Stomach smooth muscle (tissue), 2 donors: Measurements from ENCODE around the gene PALD1.

Source experiments
- H3K27ac ChIP-seq: one replicate; pipeline ENCODE4 v1.7.0; 2013; ENCODE audit warnings: mild to moderate bottlenecking, low read length, inconsistent platforms
- H3K27me3 ChIP-seq, 2 donors: one replicate each; pipeline ENCODE4 v1.7.0; 2013; ENCODE audit warnings: low read length in 2 of 2; ENCODE audit not compliant: insufficient read depth in 2 of 2, control insufficient read depth in 1 of 2
- H3K36me3 ChIP-seq, 2 donors: one replicate each; pipeline ENCODE4 v1.7.0; 2013; ENCODE audit warnings: low read length in 2 of 2; ENCODE audit not compliant: control insufficient read depth in 2 of 2, insufficient read depth in 2 of 2
- H3K4me1 ChIP-seq: one replicate; pipeline ENCODE4 v1.7.0; 2013; ENCODE audit warnings: low read length; ENCODE audit not compliant: control insufficient read depth, insufficient read depth
- H3K4me3 ChIP-seq, 2 donors: one replicate each; pipeline ENCODE4 v1.7.0; 2013; ENCODE audit warnings: low read length in 2 of 2
- H3K9ac ChIP-seq, 2 donors: one replicate each; pipeline ENCODE4 v1.7.0; 2013; ENCODE audit warnings: low read length in 2 of 2, mild to moderate bottlenecking in 1 of 2
- H3K9me3 ChIP-seq, 2 donors: one replicate each; pipeline ENCODE4 v1.7.0; 2013; ENCODE audit warnings: low read length in 2 of 2; ENCODE audit not compliant: control insufficient read depth in 2 of 2
- donor health status: healthy.
- donor health status: Pancreatic carcinoma.

PALD1 gene

DNA sequence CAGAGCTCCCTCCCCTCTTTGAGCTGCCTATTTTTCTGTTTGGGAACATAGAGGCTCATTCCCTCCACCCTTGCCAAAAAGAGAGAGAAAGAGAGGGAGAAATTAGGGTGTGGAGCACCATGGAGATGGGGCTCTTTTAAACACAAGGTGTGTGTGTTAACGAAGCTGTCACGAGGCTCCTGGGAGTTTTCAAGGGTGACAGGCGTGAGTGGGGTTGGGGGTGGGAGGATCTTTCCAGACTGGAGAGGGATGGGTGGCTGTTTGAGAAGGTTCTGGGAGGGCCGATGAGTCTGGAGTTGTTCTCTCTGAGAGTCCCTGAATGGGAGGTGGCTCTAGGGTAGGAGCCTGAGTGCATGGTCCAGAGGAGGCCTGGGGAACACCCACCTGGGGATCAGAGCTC lies 45.0 kb downstream of the PALD1 start:
- no peaks in the 10 kb centered on the region for H3K27me3 ChIP-seq
- H3K4me3 ChIP-seq: peak overlapping the region in 1 of 2 donors; percentile 22
- H3K27ac ChIP-seq: peak overlapping the region; percentile 46
- H3K9ac ChIP-seq: no peak overlapping the region
- H3K4me1 ChIP-seq: peaks cover 22% of the 10 kb centered on the region
- H3K9me3 ChIP-seq: no peaks in the 10 kb centered on the region
- peaks cover 11% of the 10 kb centered on the region in 2 donors for H3K36me3 ChIP-seq

DNA sequence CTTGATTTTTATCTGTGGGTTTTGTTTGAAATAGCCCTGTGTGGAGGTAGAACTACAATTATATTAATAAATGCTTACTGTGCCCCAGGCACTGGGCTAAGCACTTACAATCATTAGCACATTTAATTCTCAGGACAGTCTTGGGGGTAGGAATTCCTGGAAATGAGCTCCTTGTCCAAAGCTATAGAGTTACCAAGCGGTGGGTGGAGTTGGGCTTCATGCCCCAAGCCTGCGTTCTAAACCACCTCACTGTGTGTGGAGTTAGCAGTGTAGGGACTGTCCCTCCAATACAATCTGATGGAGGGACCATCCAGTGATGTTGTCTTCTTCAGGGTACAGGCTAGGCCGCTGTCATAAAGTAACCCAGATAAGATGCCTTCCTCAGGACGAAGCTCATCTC lies 49.7 kb downstream of the PALD1 start:
- H3K9ac ChIP-seq: no peak overlapping the region
- H3K27ac ChIP-seq: peak overlapping the region; percentile 31
- H3K4me3 ChIP-seq: no peak overlapping the region
- no peaks in the 10 kb centered on the region for H3K9me3 ChIP-seq
- peaks cover 9% of the 10 kb centered on the region for H3K4me1 ChIP-seq
- peaks cover 23 to 26% of the 10 kb centered on the region in 2 donors for H3K36me3 ChIP-seq
- no peaks in the 10 kb centered on the region for H3K27me3 ChIP-seq

DNA sequence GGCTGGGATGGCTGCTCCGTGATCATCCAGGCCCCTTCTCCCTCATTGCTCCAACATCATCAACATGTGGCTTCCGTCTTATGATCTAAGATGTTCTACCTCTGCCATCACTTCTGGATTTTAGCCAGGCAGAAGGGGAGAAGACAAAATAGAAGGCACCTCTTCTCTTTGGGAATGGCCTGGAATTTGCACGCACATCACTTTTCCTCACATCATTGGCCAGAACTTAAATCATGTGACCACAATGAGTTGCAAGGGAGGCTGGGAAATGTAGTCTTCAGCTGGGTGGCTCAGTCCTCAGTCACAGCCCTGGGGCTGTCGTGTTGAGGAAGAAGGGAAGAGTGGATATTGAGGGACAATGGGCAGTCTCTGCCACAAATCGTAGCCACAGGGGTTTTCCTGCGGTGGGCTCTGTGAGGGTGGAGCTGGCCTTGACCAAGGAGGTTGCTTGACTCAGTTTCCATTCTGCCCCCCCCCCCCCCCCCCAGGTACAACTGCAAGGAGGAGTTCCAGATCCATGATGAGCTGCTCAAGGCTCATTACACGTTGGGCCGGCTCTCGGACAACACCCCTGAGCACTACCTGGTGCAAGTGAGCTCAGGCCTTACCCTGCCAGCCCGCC lies 50.3 kb downstream of the PALD1 start:
- no peak overlapping the region for H3K9ac ChIP-seq
- H3K4me1 ChIP-seq: peaks cover 9% of the 10 kb centered on the region
- peak overlapping the region; percentile 31 for H3K27ac ChIP-seq
- no peak overlapping the region for H3K4me3 ChIP-seq
- H3K27me3 ChIP-seq: no peaks in the 10 kb centered on the region
- H3K9me3 ChIP-seq: no peaks in the 10 kb centered on the region
- peaks cover 23 to 26% of the 10 kb centered on the region in 2 donors for H3K36me3 ChIP-seq

DNA sequence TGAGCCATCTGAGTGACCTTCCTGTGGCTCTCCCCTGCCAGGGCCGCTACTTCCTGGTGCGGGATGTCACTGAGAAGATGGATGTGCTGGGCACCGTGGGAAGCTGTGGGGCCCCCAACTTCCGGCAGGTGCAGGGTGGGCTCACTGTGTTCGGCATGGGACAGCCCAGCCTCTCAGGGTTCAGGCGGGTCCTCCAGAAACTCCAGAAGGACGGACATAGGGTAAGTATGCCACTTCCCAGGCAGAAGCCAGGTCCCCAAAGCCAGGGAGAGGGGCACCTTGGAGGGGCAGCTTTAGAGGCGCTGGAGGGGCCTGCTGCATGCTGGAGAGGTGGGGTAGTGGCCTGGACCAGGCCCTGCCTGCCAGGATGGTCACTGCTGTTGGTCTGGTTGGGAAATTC lies 51.3 kb downstream of the PALD1 start:
- Histone ChIP-seq H3K4me1 (peaks cover 6% of the 10 kb centered on the region), H3K4me3 (no peak overlapping the region), H3K36me3 (peaks cover 25 to 30% of the 10 kb centered on the region in 2 donors), H3K27me3 (no peaks in the 10 kb centered on the region), H3K9me3 (no peaks in the 10 kb centered on the region), H3K27ac (no peak overlapping the region), H3K9ac (no peak overlapping the region)

DNA sequence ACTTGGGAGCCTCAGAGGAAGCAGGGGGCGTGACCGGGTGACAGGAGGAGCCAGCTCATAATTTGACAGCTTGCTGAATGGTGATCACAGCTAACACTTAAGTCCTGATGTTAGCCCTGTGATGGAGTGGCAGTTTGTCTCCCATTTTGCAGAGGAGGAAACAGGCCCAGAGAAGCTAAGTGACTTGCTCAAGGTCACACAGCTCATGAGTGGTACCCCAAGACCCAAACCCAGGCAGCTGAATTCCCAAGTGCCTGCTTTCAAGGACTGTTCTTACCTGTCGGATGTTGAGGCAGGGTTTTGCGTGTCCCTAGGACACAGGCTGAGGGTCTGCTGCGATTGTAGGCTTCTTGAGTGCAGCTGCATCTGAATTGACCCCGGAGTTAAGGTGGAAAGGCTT lies 51.7 kb downstream of the PALD1 start:
- peaks cover 8% of the 10 kb centered on the region for H3K4me1 ChIP-seq
- no peak overlapping the region for H3K9ac ChIP-seq
- H3K4me3 ChIP-seq: no peak overlapping the region
- H3K9me3 ChIP-seq: no peaks in the 10 kb centered on the region
- H3K27ac ChIP-seq: no peak overlapping the region
- peaks cover 27 to 30% of the 10 kb centered on the region in 2 donors for H3K36me3 ChIP-seq
- no peaks in the 10 kb centered on the region for H3K27me3 ChIP-seq

DNA sequence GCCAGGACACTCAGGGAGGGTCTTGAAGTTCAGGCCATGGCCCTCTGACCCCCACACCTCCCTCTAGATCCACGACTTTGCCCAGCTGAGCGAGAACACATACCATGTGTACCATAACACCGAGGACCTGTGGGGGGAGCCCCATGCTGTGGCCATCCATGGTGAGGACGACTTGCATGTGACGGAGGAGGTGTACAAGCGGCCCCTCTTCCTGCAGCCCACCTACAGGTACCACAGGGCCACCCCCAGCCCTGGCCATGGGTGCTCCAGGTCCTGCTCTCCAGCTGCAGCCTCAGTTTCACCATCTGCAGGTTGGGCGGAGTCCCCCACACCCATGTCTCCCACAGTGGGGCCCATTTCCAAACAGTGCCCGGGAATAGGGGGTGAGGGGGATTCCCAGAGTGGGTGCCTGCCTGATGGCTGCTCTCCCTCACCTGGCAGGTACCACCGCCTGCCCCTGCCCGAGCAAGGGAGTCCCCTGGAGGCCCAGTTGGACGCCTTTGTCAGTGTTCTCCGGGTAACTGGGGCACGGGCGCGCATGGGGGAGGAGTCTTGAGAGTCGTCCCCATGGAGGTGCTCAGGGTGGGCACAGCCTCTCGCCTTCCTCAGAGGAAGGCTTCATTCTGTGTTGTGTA lies 54.1 kb downstream of the PALD1 start:
- Histone ChIP-seq H3K27me3 (no peaks in the 10 kb centered on the region), H3K4me1 (peaks cover 23% of the 10 kb centered on the region), H3K36me3 (peaks cover 16 to 25% of the 10 kb centered on the region in 2 donors), H3K9ac (no peak overlapping the region), H3K4me3 (no peak overlapping the region), H3K9me3 (no peaks in the 10 kb centered on the region), H3K27ac (no peak overlapping the region)

DNA sequence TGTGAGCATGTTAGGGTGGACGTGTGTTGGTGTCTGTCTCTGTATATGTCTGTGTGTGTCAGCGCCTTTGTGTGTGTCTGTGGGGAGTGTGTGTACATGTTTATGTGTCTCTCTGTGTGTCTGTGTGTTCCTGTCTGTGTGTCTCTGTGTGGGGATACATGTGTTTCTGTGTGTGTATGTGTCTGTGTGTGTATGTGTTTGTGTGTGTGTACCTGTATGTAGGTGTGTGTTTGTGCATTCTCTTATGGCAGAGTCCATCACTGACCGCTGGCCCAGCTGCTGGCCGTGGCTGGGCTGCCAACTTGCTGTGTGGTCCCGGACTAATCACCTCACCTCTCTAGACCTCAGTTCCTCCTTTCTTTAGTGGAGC lies 54.6 kb downstream of the PALD1 start:
- peaks cover 16 to 25% of the 10 kb centered on the region in 2 donors for H3K36me3 ChIP-seq
- H3K27me3 ChIP-seq: no peaks in the 10 kb centered on the region
- H3K9ac ChIP-seq: no peak overlapping the region
- no peak overlapping the region for H3K27ac ChIP-seq
- no peaks in the 10 kb centered on the region for H3K9me3 ChIP-seq
- no peak overlapping the region for H3K4me3 ChIP-seq
- H3K4me1 ChIP-seq: peaks cover 28% of the 10 kb centered on the region

DNA sequence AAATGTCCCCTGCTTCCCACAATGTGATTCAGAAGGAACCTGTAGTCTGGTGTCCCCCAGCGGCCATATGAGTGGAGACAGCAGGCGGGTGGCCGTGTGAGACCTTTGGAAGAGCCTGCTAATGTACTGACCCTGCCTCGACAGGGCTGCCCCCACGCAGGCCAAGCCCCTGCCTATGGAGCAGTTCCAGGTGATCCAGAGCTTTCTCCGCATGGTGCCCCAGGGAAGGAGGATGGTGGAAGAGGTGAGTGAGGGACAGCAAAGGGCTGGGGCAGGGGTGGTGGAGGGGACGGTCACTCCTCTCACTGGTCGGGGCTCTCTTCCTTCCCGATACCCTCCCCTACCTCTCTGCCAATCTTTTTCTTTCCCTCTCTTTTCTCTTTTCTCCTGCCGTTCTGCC lies 55.7 kb downstream of the PALD1 start:
- H3K9ac ChIP-seq: no peak overlapping the region
- H3K27me3 ChIP-seq: no peaks in the 10 kb centered on the region
- peaks cover 19 to 21% of the 10 kb centered on the region in 2 donors for H3K36me3 ChIP-seq
- H3K27ac ChIP-seq: peak overlapping the region; percentile 55
- no peak overlapping the region for H3K4me3 ChIP-seq
- peaks cover 35% of the 10 kb centered on the region for H3K4me1 ChIP-seq
- no peaks in the 10 kb centered on the region for H3K9me3 ChIP-seq

DNA sequence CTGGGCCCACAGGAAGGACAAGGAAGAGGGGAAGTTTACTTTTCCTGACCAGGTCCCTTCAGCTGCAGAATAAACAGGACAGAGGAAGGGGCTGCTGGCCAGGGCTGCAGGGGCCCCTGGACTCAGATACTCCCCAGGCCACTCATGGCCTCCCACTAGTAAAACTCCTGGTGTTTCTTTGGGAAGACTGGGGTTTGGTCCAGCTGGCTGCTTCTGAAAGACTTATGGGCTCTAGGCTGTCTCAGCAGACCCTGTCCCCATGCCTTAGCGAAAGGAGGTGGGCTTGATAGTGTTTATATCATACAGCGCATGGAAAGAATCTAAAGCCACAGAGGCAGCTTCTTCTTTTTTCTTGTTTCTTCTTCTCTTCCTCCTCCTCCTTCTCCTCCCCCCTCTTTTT lies 56.4 kb downstream of the PALD1 start:
- Histone ChIP-seq H3K4me1 (peaks cover 41% of the 10 kb centered on the region), H3K9ac (no peak overlapping the region), H3K27me3 (no peaks in the 10 kb centered on the region), H3K9me3 (no peaks in the 10 kb centered on the region), H3K27ac (peak overlapping the region; percentile 55), H3K4me3 (no peak overlapping the region), H3K36me3 (peaks cover 19 to 20% of the 10 kb centered on the region in 2 donors)

DNA sequence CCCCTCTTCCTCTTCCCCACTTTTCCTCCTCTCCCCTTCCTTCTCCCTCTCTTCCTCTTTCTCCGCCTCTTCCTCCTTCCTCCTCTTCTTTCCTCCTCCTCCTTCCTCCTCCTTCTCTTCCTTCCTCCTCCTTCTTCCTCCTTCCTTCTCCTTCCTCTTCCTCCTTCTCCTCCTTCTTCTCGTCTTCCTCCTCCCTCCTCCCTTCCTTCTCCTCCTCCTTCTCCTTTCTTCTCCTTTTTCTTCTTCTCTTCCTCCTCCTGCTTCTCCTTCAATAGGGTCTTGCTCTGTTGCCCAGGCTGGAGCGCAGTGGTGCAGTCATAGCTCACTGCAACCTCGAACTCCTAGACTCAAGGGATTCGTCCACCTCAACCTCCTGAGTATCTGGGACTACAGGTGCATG lies 56.9 kb downstream of the PALD1 start:
- H3K36me3 ChIP-seq: peaks cover 17 to 19% of the 10 kb centered on the region in 2 donors
- peaks cover 45% of the 10 kb centered on the region for H3K4me1 ChIP-seq
- H3K9me3 ChIP-seq: no peaks in the 10 kb centered on the region
- H3K27me3 ChIP-seq: no peaks in the 10 kb centered on the region
- peak overlapping the region; percentile 11 for H3K27ac ChIP-seq
- no peak overlapping the region for H3K4me3 ChIP-seq
- no peak overlapping the region for H3K9ac ChIP-seq

DNA sequence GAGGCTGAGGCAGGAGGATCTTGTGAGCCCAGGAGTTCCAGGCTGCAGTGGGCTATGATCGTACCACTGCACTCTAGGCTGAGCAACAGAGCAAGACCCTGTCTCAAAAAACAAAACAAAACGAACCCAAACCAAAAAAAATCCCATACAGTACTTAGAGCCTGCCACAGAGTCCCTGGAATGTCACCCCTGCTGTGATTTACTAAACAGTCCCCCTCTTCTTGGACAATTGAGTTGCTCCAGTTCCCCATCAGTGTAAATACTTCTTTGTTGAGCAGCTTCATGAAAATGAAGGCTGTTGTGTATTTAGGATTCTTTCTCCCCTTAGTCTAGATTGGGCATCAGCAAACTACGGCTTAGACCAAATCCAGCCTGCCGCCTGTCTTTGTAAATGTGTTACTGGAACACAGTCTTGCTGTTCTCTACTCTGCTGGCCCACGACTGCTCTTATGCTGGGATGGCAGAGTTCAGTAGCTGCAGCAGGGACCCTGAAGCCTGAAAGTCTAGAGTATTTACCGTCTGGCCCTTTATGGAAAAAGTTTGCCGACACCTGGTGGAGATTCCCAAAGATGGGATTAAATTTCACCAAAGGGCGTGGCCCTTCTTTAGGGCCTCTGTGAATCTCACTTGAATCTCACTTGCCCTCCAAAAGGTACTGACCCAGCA lies 57.8 kb downstream of the PALD1 start:
- no peak overlapping the region for H3K4me3 ChIP-seq
- no peaks in the 10 kb centered on the region for H3K9me3 ChIP-seq
- peaks cover 48% of the 10 kb centered on the region for H3K4me1 ChIP-seq
- no peak overlapping the region for H3K9ac ChIP-seq
- H3K27ac ChIP-seq: peak overlapping the region; percentile 46
- peaks cover 18 to 21% of the 10 kb centered on the region in 2 donors for H3K36me3 ChIP-seq
- no peaks in the 10 kb centered on the region for H3K27me3 ChIP-seq
